NCI-H2107 treated with DMSO at 0.1 percent for 48 hours (cell line): ENCODE measurements around the gene WEE2.

Source experiments
- DNase-seq: peaks from one replicate; lab custom pipeline; 2025; ENCODE audit not compliant: unreplicated experiment; lab: John Stamatoyannopoulos, UW

WEE2 gene

GRCh38 chr7:141708351-141708750 is at the start of gene WEE2:
Gene WEE2, plus strand, starts transcription at chr7:141708353. Its CDS starts 406 bp downstream, at chr7:141708759.
- no peak for DNase-seq

- DNase-seq = no peak
Observed at GRCh38 chr7:141659501-141659900, 48.7 kb upstream of the WEE2 start.

- DNase-seq = no peak
Observed at GRCh38 chr7:141660259-141660658, 47.9 kb upstream of the WEE2 start.

- DNase-seq = no peak
Observed at GRCh38 chr7:141663081-141663849, 44.9 kb upstream of the WEE2 start.

GRCh38 chr7:141664450-141664849 is 43.7 kb upstream of the WEE2 start:
- no peak for DNase-seq

GRCh38 chr7:141665208-141666035 is 42.7 kb upstream of the WEE2 start:
- no peak for DNase-seq

GRCh38 chr7:141666071-141666470 is 42.1 kb upstream of the WEE2 start:
- no peak for DNase-seq

- no peak for DNase-seq
Observed at GRCh38 chr7:141668853-141669252, 39.3 kb upstream of the WEE2 start.

GRCh38 chr7:141671705-141672496 is 36.3 kb upstream of the WEE2 start:
- DNase-seq = no peak

GRCh38 chr7:141673346-141673745 is 34.8 kb upstream of the WEE2 start:
- no peak for DNase-seq

GRCh38 chr7:141674171-141674671 is 33.9 kb upstream of the WEE2 start:
- DNase-seq = no peak

- no peak for DNase-seq
Observed at GRCh38 chr7:141674702-141675101, 33.5 kb upstream of the WEE2 start.

GRCh38 chr7:141675436-141676215 is 32.5 kb upstream of the WEE2 start:
- DNase-seq = no peak

- no peak for DNase-seq
Observed at GRCh38 chr7:141676618-141677017, 31.5 kb upstream of the WEE2 start.

GRCh38 chr7:141679014-141679413 is 29.1 kb upstream of the WEE2 start:
- no peak for DNase-seq

- DNase-seq = no peak
Observed at GRCh38 chr7:141685285-141686023, 22.7 kb upstream of the WEE2 start.

- DNase-seq = no peak
Observed at GRCh38 chr7:141686074-141686473, 22.1 kb upstream of the WEE2 start.

GRCh38 chr7:141686670-141687069 is 21.5 kb upstream of the WEE2 start:
- DNase-seq = no peak

GRCh38 chr7:141688043-141688442 is 20.1 kb upstream of the WEE2 start:
- DNase-seq = no peak
